PC-3 (cell line): ENCODE results near the gene GAL3ST1.

Source experiments
- EZH2phosphoT487 ChIP-seq: fragments of 300-600 bp; sonication (generic); IDR thresholded peaks from 2 replicates; pipeline ENCODE4 v1.6.1; 2018; ENCODE audit warnings: mild to moderate bottlenecking, antibody characterized with exemption, low read length, borderline replicate concordance
- TF ChIP-seq, protein P1 (sequence below): fragments of 300-600 bp; sonication (generic); conservative IDR thresholded peaks from 2 replicates; pipeline ENCODE4 v1.5.1; 2017; ENCODE audit warnings: antibody characterized with exemption, low read depth, mild to moderate bottlenecking, low read length

DNA sequence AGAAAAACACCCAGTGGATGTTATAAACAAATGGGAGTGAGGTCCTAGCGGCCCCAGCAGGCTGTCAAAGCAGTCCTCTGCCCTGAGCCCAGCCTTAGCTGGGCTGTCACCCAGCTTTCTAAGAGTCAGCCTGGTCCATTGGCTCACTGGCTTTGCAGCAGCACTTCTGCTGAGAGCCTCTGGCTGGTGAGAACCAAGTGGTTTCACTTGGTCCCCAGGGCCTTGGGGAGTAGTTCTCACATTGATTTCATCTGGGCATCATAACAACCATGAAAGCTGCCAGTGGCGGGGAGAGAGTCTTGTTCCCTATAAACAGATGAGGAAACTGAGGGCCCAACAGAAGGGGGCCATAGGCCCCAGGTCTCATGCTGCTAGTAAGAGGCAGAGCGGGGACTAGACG lies 39.3 kb downstream of the GAL3ST1 start:
- TF ChIP-seq, protein P1, sequence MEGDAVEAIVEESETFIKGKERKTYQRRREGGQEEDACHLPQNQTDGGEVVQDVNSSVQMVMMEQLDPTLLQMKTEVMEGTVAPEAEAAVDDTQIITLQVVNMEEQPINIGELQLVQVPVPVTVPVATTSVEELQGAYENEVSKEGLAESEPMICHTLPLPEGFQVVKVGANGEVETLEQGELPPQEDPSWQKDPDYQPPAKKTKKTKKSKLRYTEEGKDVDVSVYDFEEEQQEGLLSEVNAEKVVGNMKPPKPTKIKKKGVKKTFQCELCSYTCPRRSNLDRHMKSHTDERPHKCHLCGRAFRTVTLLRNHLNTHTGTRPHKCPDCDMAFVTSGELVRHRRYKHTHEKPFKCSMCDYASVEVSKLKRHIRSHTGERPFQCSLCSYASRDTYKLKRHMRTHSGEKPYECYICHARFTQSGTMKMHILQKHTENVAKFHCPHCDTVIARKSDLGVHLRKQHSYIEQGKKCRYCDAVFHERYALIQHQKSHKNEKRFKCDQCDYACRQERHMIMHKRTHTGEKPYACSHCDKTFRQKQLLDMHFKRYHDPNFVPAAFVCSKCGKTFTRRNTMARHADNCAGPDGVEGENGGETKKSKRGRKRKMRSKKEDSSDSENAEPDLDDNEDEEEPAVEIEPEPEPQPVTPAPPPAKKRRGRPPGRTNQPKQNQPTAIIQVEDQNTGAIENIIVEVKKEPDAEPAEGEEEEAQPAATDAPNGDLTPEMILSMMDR, result no peak
- no peak for TF ChIP-seq EZH2phosphoT487
